GM19467 (cell line): ENCODE results near the gene SEC31A.
A peak's percentile ranks its signal among the peaks of the same experiment; 100 is the strongest.

Source experiments
- ATAC-seq: cut with Tn5 transposase; IDR thresholded peaks from one replicate; pipeline ENCODE4 v1.9.1; 2021; ENCODE audit warnings: mild to moderate bottlenecking, moderate library complexity; ENCODE audit not compliant: unreplicated experiment

SEC31A gene

DNA sequence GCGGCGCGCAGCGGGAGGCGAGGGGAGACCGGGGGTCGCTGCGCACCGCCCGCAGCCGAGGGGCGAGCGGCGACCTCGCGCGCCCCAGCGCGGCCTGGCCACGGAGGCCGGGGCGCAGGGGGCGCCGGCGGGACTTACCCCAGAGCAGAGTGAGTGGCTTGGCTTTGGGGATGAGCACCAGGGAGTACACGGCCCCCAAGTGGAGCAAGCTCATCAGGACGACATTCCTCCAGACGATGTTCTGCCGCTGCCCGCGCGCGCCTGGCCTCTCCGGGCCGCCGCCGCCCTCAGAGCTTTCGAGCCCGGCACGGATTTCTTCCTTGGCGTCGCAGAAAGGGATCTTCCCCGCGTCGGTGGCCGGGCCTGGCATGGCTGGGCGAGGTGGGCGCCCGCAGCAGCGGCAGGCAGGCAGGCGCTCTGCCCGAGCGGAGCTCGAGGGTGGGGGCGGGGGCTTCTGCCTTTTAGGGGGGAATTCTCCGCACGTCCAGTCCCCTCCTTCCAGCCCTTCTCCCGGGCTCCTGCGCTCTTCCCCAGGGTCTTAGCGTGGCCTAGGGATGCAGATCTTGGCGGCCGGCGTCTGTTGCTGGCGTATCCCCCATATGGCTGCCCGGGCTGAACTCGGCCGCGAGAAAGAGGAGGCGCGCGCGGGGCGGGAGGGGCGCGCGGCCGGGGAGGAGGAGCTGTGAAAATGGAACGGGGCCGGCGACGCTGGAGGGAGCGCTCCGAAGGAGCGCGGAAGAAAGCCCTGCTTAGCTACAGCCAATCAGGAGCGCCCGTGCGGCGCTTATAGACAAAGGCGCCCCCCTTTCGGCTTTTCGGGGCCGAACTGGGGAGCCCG is 92.6 kb downstream of the SEC31A start, which contains the start of gene SCD5:
SCD5 (minus strand) TSS at position 629 of the 838 bp plus-strand sequence; CDS start at position 370, 259 bp downstream.
- ATAC-seq: peak; percentile 88

DNA sequence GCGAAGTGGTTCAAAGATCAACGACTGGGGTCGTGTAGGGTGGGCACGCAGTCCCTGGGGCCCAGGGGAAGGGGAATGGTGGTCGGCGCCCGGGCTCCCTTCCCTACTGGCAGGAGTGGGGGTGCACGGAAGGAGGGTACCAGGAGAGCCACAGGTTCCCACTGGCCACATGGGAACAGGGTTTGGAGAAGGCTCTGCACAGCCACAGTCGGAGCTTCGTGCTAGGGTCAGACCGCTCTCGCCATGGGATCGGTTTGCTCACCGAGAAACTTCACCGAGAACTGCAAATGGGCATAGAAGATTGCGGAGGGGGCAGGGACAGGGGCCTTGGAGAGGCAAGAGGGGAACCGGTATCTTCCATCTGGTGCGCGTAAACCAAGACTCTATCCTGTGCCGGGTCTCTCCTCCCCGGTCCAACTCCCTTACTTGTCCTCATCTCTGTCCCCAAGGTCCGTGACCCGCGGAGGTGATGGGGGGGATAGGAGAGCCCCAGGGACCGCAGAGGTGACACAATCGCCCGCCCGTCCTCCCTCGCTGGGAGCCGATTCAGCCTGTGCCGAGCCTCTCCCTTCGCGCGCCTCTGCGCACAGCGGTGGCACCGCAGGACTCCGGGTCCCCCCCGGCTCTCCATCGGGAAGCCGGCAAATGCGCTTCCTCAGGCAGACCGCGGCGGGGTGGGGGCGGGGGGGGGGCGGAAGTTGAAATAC is 93.4 kb downstream of the SEC31A start:
- ATAC-seq: no peak

DNA sequence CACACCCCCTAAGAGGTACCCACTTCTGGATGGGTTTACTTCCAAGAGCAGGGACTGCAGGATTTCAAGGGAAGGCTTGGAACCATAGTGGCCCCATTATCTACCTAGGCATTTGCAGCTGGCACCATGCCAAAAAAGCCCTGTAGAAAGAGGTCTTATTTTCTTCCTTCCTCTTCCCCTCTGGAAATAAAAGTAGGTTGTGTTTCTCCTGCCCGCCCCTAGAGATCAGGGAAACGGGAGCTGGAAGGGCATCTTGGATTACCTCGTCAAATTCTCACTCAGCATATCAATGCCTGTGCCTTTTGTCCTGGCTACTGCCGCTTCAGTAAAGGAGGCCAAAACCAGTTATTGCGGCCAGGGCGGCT is 93.9 kb downstream of the SEC31A start:
- ATAC-seq: no peak

DNA sequence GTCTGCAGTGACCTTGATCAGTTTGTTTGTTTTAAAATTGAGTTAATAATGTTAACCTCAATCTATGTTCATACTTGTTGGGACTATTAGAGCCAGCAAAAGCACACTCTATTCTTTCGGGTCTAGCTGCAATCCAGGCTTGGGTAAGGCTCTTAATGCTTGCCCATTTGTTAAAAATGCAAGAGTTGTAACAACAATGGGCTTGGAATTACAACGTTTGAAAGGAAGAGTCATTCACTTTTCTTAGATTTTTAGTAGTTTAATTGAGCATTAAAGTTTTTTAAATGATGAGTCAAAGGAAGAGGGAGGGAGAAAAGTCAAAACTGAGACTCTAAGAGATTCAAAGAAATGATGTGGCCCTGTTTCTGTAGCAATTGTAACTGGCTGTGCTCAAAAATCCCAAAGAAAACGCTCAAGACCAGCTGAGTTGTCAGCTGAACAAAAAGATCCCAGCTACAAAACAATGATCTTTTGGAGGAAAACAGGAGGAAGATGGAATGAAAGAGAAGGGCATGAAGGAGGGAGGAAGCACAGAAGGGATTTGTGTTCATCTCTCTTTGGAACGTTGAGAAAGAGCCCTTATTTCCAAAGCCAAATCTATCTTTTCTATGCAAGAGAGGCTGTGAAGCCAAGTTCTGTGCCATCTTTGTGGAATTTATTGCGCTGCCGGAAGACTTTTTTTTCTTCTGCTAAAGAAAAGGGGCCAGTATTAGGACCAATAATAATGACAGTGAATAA is 97.9 kb downstream of the SEC31A start:
- no peak for ATAC-seq

DNA sequence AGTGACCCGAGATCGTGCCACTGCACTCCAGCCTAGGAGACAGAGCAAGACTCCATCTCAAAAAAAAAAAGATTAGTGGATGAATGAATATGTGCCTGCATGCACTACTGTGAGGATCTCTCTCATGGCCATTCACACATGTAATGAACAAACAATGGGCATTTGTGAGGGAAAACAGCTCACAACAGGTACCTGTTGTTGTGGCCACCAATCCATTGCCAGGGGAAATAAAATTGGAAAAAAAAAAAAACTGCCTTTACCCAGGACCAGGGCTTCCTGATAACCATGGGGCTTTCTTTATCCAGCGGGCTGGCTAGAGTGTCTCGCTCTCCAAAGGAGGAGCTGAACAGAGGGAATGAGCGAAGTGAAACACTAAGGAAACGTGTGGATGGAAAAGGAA is 99.8 kb downstream of the SEC31A start:
- ATAC-seq: no peak

DNA sequence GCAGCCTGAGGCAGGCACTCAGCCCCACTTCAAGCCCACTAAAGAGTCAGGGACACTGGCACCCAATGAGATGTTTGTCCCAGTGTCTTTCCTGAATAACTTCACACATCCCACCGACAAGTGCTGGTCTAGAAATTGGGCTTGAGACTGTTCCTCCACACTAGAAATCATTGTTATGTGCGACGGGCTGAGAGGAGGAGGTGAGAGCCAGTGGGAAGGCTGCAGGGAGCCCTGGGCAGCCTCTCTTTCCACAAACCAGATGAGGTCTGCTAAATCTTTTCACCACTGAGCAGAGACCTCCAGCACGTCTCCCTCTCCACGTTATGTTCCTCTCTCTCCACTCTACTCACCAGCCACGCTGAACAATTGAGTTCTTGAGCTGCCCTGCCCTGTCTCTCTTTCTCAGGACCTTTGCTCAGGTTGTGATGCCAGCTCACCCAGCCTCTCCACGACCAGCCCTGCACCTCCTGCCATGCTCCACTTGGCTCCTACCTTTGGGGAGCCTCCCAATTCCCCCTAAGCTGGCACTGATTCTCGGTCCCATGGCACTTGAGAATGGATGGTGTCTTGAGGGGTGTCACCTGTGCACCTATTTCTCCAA is 100.8 kb downstream of the SEC31A start:
- no peak for ATAC-seq

DNA sequence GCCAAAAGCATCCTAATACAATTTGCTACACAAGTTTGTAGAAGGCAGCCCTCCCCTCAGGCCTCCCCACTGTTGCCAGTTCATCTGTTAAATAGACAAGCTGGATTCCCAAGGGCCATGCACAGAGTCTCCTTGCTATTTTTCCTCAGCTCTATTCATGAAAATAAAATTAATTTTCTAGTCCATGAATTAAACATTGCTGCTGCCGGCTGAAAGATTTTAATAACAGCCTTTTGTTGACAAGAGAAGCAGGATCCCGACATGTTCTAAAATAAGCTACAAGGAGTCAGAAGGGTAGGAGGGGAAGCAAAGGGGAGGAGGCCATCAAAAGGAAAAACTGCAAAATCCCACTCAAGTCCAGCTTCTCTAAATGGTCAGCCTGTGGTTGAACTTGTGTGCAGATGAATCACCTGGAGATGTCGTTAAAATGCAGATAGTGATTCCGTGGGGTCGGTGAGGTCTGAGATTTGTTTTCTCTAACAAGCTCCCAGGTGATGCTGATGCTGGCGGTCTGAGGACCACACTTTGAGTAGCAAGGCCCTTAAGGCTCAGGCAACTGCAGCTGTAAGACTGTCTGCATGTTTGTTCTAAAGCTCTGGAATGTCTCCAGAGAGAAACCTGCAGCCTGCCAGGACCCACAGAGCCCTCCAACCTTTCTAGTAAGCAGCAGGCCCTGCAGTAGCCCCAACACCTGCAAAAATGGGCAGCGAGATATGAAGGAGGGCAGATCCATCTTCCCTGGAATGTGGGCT is 101.8 kb downstream of the SEC31A start:
- no peak for ATAC-seq

DNA sequence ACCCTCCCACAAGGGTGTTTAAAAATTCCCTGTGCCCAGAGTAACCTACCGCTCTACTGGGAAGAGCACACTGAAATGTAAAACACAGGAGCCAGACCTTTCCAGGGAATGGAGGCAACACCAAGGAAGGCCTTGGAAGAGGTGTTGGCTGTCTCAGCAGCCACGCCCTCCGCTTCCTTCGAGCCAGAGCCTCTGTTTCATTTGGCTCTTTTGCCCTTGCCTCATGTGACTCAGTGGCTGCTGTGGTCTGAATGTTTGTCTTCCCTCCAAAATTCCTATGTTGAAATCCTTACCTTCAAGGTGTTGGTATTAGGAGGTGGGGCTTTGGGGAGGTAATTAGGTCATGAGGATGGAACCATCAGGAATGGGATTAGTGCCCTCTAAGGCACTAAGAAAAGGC is 103.6 kb downstream of the SEC31A start:
- ATAC-seq: no peak

DNA sequence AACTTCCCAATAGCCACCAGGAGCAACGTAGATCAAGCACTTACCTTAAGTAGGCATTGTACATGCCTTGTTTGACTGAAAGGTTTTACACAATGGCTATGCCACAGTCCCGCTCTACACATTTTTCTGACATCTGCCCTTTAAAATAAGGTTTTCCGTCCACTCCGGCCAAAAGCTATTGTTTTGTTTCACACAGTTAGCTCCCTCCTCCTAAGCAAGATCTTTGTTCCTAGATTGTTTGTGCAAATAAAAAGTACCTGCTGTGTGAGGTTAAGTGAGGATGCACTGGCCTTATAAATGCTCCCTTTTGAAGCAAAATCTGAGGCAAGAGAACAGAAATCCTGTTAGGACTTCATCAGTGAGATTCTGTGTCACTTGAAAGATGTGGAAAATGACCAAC is 104.1 kb downstream of the SEC31A start:
- ATAC-seq: no peak

DNA sequence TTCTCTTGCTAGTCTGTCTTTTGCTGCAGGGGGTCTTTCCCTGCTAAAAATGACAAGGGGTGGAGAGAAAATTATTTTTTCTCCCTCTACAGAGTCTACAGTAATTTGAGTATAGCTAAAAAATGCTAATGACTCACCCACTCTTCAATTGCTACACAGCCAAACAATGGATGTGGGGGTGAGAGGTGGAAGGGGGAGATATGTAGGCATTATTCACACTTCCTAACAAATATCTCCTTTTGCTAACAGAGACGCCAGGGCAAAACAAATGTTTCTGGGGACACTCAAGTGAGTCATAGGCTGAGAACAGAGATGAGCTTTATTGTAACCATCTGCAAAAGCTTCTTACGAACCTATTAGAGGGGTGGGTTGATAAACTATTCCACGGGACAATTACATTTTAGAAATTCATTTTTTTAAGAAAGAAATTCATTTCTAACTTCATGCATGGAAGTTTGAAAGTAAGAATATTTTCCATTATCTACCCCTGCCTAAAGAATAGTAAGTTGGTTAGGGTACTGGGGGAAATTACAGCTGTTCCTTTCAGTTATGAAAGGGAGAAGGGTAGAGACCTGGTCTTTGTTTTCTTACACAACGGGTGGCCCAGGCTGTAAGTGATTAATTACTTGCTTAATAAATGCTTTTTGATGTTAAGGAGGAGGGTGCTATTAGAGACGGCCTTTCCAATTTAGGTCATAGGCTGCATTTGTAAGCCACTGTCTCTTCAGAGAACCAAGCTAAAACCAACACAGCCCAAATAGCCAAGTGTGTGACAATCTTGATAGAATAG is 105.1 kb downstream of the SEC31A start:
- no peak for ATAC-seq

DNA sequence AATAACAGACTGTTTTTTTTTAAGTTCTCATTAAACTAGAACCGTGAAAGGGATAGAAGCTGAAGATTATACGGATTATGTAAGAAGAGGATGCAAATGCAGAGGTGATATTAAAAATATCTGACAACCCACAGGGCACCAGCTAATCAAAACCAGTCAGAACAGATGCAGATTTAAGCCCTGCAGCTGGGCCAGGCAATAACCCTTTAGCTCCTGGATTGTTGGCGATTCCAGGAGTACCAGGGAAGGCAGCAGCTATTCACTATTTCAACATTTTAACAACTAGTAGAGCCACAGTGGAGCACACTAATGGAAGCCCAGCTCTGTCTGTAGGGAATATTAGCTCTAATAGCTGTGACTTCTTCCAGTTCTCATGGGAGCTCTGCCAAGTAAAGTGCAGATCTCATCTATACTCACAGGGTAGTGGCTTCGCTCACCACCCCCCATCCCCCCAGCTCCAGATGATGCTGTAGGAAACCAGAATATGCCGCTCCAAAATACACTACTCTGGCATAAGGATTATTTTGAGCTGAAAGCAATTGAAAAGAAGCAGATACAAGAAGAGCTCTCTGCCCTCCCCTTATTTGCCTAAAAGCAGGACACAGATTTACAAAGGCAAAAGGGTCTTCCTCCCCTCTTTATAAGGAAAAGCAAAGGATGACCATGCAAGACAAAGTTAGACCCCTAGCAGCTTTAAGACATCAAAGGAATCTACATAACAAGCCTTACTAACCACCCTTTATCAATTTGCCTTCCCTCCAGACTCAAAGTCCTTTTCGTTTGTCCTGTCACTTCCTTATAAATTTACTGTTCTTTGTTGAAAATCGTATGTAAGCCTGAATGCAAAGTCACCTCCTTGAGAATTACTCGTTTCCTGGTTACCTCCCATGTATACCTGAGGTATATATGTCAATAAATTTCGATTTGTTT is 106.0 kb downstream of the SEC31A start:
- ATAC-seq: no peak

DNA sequence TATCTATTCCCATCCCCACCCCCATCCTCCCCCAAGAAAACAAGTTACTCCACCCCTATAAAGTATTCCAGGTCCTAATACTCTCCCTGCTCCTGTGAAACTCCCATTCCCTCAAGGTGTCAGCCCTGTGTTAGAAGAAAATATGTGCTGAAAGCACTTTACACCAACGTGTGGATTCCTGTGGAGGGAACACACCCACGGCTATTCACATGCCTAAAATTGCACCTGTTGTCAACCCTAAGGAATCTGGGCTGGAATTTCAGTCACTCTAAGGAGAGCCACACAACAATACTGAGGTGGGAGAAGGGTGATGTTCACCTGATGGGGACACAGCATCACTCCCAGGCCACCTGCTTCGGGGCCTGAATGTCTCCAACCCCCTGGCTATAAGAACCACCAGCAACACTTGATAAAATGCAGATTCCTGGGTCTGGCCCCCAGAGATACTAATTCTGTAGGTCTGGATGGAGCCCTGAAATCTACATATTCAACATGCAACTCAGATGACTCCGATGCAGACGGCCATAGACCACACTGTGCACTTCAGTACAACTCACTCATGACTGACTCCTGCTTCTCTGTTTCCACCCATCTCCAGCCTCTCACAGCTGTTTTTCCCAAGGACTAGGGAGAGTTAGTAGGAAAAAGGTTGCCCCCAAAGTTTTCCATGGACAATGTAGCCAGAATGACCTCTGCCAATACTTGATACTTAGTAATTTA is 108.2 kb downstream of the SEC31A start:
- no peak for ATAC-seq

DNA sequence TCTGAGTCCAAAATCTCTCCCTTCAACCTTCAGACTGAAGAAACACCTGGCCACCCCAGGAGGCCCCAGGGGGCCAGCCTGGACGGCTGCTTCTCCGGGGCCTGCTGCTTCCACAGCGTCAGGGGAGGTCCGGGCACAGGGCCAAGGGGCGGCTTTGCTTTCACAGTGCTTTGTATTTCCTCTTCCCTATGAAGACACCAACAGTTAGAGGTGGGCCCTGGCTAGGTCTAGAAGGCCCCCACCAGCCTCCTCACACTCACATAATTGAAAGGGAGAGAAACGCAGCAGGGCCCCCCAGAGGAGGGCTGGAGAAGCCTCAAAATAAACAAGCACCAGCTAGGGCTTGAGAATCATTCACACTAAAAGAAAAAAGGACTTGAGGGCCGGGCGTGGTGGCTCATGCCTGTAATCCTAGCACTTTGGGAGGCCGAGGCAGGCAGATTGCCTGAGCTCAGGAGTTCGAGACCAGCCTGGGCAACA is 110.2 kb downstream of the SEC31A start:
- ATAC-seq: no peak

DNA sequence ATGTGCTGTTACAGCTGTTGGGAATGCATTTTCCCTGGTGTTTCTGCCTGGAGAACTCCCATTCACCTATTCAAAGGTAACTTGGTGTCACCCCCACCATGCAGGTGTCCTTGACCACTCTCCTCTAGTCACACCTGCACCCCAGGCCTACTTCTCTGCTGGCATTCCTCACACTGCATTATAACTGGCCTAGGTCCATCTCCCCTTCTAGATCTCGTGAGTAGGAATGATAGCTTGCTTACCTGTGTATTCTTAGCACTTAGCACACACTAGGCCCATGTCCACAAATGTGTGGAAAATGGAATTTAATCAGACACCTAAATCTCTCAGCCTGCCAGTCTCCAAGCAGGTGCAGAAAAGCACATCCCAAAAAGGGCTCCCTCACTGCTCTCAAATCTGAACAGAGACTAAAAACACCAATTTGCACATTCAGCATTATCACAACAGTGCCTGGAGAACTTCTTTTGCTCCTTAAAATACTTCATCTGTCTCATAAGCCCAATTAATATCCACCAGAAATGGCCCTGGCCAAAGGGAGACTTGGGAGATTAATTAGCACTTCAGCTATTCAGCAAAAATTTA is 110.7 kb downstream of the SEC31A start:
- ATAC-seq: no peak

DNA sequence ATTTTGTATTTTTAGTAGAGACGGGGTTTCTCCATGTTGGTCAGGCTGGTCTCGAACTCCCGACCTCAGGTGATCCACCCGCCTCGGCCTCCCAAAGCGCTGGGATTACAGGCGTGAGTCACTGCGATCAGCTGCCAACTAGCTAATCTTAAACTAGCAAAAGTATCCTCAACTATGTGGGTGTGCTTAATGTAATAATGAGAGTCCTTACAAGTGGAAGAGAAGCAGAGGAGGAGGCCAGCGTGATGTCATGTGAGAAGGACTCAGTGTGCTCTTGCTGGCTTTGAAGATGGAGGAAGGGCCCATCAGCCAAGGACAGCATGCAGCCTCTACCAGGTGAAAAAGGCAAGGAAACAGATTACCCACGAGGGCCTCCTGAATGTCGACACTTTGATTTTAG is 111.9 kb downstream of the SEC31A start:
- ATAC-seq: no peak

DNA sequence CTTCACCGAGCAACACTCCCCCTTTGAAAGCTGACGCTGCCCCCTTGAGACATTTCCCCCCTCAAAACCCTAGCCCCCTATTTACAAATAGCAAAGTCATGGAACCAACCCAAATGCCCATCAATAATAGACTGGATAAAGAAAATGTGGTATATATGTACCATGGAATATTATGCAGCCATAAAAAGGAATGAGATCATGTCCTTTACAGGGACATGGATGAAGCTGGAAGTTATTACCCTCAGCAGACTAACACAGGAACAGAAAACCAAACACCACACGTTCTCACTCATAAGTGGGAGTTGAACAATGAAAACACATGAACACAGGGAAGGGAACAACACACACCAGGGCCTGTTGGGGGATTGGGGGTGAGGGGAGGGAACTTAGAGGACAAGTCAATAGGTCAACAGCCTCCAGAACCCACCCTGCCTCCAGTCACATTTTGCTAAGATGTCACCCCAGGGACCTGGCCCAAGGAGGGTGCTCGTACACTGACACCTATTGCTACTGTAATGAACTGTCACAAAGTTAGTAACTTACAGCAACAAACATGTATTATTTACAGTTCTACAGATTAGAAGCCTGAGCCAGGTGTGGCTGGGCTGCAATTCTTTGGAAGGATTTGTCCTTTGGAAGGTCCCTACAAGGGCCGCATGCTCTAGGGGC is 113.0 kb downstream of the SEC31A start:
- no peak for ATAC-seq
